HEK293 (cell line): ENCODE data around the gene CCDC116.
A peak's percentile ranks its signal among the peaks of the same experiment; 100 is the strongest.

Source experiments
- GLIS2 ChIP-seq: fragments of 450-650 bp; formaldehyde crosslinking; IDR thresholded peaks from 2 replicates; pipeline ENCODE4 v1.5.1; 2016; ENCODE audit warnings: missing biosample characterization, missing genetic modification characterization
- MZF1 ChIP-seq: fragments of 450-650 bp; formaldehyde crosslinking; IDR thresholded peaks from 2 replicates; pipeline ENCODE4 v1.5.1; 2017; ENCODE audit warnings: missing biosample characterization, missing genetic modification characterization, borderline replicate concordance
- PRDM10 ChIP-seq: fragments of 450-650 bp; formaldehyde crosslinking; IDR thresholded peaks from 2 replicates; pipeline ENCODE4 v1.5.1; 2016; ENCODE audit warnings: missing biosample characterization, missing genetic modification characterization
- PRDM4 ChIP-seq: fragments of 450-650 bp; formaldehyde crosslinking; IDR thresholded peaks from 2 replicates; pipeline ENCODE4 v1.5.1; 2017; ENCODE audit warnings: missing biosample characterization, missing genetic modification characterization
- REST ChIP-seq: fragments of 450-650 bp; formaldehyde crosslinking; IDR thresholded peaks from 2 replicates; pipeline ENCODE4 v1.5.1; 2016; ENCODE audit warnings: missing biosample characterization, missing genetic modification characterization
- ZBTB17 ChIP-seq: fragments of 450-650 bp; formaldehyde crosslinking; IDR thresholded peaks from 2 replicates; pipeline ENCODE4 v1.5.1; 2016; ENCODE audit warnings: missing biosample characterization, missing genetic modification characterization
- ZBTB21 ChIP-seq: fragments of 450-650 bp; formaldehyde crosslinking; IDR thresholded peaks from 2 replicates; pipeline ENCODE4 v1.5.1; 2017; ENCODE audit warnings: missing biosample characterization, missing genetic modification characterization
- ZBTB48 ChIP-seq: fragments of 450-650 bp; formaldehyde crosslinking; IDR thresholded peaks from 2 replicates; pipeline ENCODE4 v1.5.1; 2016; ENCODE audit warnings: missing biosample characterization, missing genetic modification characterization
- ZBTB7A ChIP-seq: fragments of 450-650 bp; formaldehyde crosslinking; IDR thresholded peaks from 2 replicates; pipeline ENCODE4 v1.5.1; 2016; ENCODE audit warnings: low read depth, missing biosample characterization, missing genetic modification characterization
- ZFHX2 ChIP-seq: fragments of 450-650 bp; formaldehyde crosslinking; conservative IDR thresholded peaks from 2 replicates; pipeline ENCODE4 v1.5.1; 2016; ENCODE audit warnings: missing biosample characterization, missing genetic modification characterization
- ZFP37 ChIP-seq: fragments of 450-650 bp; formaldehyde crosslinking; IDR thresholded peaks from 2 replicates; pipeline ENCODE4 v1.5.1; 2016; ENCODE audit warnings: missing biosample characterization, missing genetic modification characterization
- ZFP69B ChIP-seq: fragments of 450-650 bp; formaldehyde crosslinking; IDR thresholded peaks from 2 replicates; pipeline ENCODE4 v1.5.1; 2016; ENCODE audit warnings: missing biosample characterization, missing genetic modification characterization
- ZNF140 ChIP-seq: fragments of 450-650 bp; formaldehyde crosslinking; IDR thresholded peaks from 2 replicates; pipeline ENCODE4 v1.5.1; 2016; ENCODE audit warnings: missing biosample characterization, missing genetic modification characterization
- ZNF202 ChIP-seq: fragments of 450-650 bp; formaldehyde crosslinking; IDR thresholded peaks from 2 replicates; pipeline ENCODE4 v1.5.1; 2016; ENCODE audit warnings: missing biosample characterization, missing genetic modification characterization, borderline replicate concordance
- ZNF248 ChIP-seq: fragments of 450-650 bp; formaldehyde crosslinking; IDR thresholded peaks from 2 replicates; pipeline ENCODE4 v1.5.1; 2017; ENCODE audit warnings: missing biosample characterization, missing genetic modification characterization
- ZNF274 ChIP-seq, 2 experiments: fragments of 200-500 bp in 1 of 2; fragments of 450-650 bp in 1 of 2; sonication (Bioruptor generic) in 1 of 2; formaldehyde crosslinking in 1 of 2; IDR thresholded peaks; 2 replicates each; pipeline versions ENCODE4 v1.5.1 to v1.6.1; 2014 to 2016; ENCODE audit warnings: borderline replicate concordance in 1 of 2, inconsistent platforms in 1 of 2, low read length in 1 of 2, missing biosample characterization in 1 of 2, missing genetic modification characterization in 1 of 2
- ZNF302 ChIP-seq: fragments of 450-650 bp; formaldehyde crosslinking; IDR thresholded peaks from 2 replicates; pipeline ENCODE4 v1.5.1; 2016; ENCODE audit warnings: missing biosample characterization, missing genetic modification characterization, low read depth
- ZNF311 ChIP-seq: fragments of 450-650 bp; formaldehyde crosslinking; IDR thresholded peaks from 2 replicates; pipeline ENCODE4 v1.5.1; 2017; ENCODE audit warnings: missing biosample characterization, missing genetic modification characterization, borderline replicate concordance
- ZNF391 ChIP-seq: fragments of 450-650 bp; formaldehyde crosslinking; IDR thresholded peaks from 2 replicates; pipeline ENCODE4 v1.5.1; 2016; ENCODE audit warnings: low read depth, missing biosample characterization, missing genetic modification characterization, borderline replicate concordance
- ZNF433 ChIP-seq: fragments of 450-650 bp; formaldehyde crosslinking; IDR thresholded peaks from 2 replicates; pipeline ENCODE4 v1.5.1; 2016; ENCODE audit warnings: missing biosample characterization, missing genetic modification characterization, low read depth
- ZNF514 ChIP-seq: fragments of 450-650 bp; formaldehyde crosslinking; IDR thresholded peaks from 2 replicates; pipeline ENCODE4 v1.5.1; 2016; ENCODE audit warnings: missing biosample characterization, missing genetic modification characterization
- ZNF585B ChIP-seq: fragments of 450-650 bp; formaldehyde crosslinking; IDR thresholded peaks from 2 replicates; pipeline ENCODE4 v1.5.1; 2016; ENCODE audit warnings: missing biosample characterization, missing genetic modification characterization
- ZNF629 ChIP-seq: fragments of 450-650 bp; formaldehyde crosslinking; IDR thresholded peaks from 2 replicates; pipeline ENCODE4 v1.5.1; 2017; ENCODE audit warnings: missing biosample characterization, missing genetic modification characterization
- ZNF645 ChIP-seq: fragments of 450-650 bp; formaldehyde crosslinking; IDR thresholded peaks from 2 replicates; pipeline ENCODE4; 2016; ENCODE audit warnings: missing biosample characterization, missing genetic modification characterization
- ZNF670 ChIP-seq: fragments of 450-650 bp; formaldehyde crosslinking; IDR thresholded peaks from 2 replicates; pipeline ENCODE4 v1.5.1; 2016; ENCODE audit warnings: missing biosample characterization, missing genetic modification characterization, low read depth
- ZNF677 ChIP-seq: fragments of 450-650 bp; IDR thresholded peaks from 2 replicates; pipeline ENCODE4 v1.5.0; 2018; ENCODE audit warnings: missing biosample characterization, mild to moderate bottlenecking, missing genetic modification characterization, moderate library complexity
- ZNF837 ChIP-seq: fragments of 450-650 bp; formaldehyde crosslinking; IDR thresholded peaks from 2 replicates; pipeline ENCODE4 v1.5.1; 2016; ENCODE audit warnings: missing biosample characterization, missing genetic modification characterization
- ZSCAN30 ChIP-seq: fragments of 450-650 bp; IDR thresholded peaks from 2 replicates; pipeline ENCODE4 v1.5.1; 2018; ENCODE audit warnings: missing biosample characterization, mild to moderate bottlenecking, missing genetic modification characterization, moderate library complexity

Gene CCDC116

GRCh38 chr22:21624120-21624879, 8.3 kb upstream of the CCDC116 start (continued):
- no peak for TF ChIP-seq ZNF311 (tag by site-specific recombination)
- no peak for TF ChIP-seq ZNF645
- TF ChIP-seq ZNF585B (tag by site-specific recombination): no peak
- no peak for TF ChIP-seq ZNF248 (tag by site-specific recombination)
- TF ChIP-seq ZNF677 (tag by site-specific recombination): no peak
- no peak for TF ChIP-seq ZNF391 (tag by site-specific recombination)
- TF ChIP-seq ZBTB21 (tag by site-specific recombination): no peak
- no peak for TF ChIP-seq ZNF837 (tag by site-specific recombination)
- TF ChIP-seq ZNF302 (tag by site-specific recombination): no peak
- TF ChIP-seq ZFP69B (tag by site-specific recombination): no peak
- TF ChIP-seq ZNF274 (IDR thresholded peaks at IDR 0.05; ENCODE audit: low read length): no peak
- TF ChIP-seq ZNF274 (tag by site-specific recombination; IDR thresholded peaks at IDR 0.05; ENCODE audit: borderline replicate concordance): no peak
- no peak for TF ChIP-seq PRDM4 (tag by site-specific recombination)
- peak; percentile 40; the same call in 1 of the 2 replicates for TF ChIP-seq ZNF629 (tag by site-specific recombination)
- TF ChIP-seq ZBTB17 (tag by site-specific recombination): no peak; the same call in 1 of the 2 replicates
- TF ChIP-seq REST (tag by site-specific recombination): no peak
- 0 out of 2 replicates have a peak, but pooled peaks have one; percentile 47 for TF ChIP-seq ZFP37 (tag by site-specific recombination)
- no peak for TF ChIP-seq ZNF514 (tag by site-specific recombination)
- no peak for TF ChIP-seq ZNF202 (tag by site-specific recombination)
- TF ChIP-seq MZF1 (tag by site-specific recombination): no peak
- no peak for TF ChIP-seq ZBTB7A
- TF ChIP-seq ZNF670 (tag by site-specific recombination): no peak
- TF ChIP-seq GLIS2 (tag by site-specific recombination): no peak
- TF ChIP-seq ZSCAN30 (tag by site-specific recombination): no peak
- no peak for TF ChIP-seq PRDM10 (tag by site-specific recombination)
- no peak for TF ChIP-seq ZNF433
- TF ChIP-seq ZBTB48 (tag by site-specific recombination): peak; percentile 68; the same call in 1 of the 2 replicates
- TF ChIP-seq ZNF140 (tag by site-specific recombination): no peak
- TF ChIP-seq ZFHX2: peak; percentile 76
